HG03064 (cell line): ENCODE measurements around the gene MAD1L1.
"Not testable (repeated sequence)": the region's sequence is repeated elsewhere in the genome, so short reads cannot be mapped to it uniquely, and the experiment has no call there.

Experiments used
- ATAC-seq: cut with Tn5 transposase; IDR thresholded peaks from one replicate; pipeline ENCODE4 v1.9.1; 2021; ENCODE audit warnings: low read depth; ENCODE audit not compliant: unreplicated experiment

Gene MAD1L1

DNA sequence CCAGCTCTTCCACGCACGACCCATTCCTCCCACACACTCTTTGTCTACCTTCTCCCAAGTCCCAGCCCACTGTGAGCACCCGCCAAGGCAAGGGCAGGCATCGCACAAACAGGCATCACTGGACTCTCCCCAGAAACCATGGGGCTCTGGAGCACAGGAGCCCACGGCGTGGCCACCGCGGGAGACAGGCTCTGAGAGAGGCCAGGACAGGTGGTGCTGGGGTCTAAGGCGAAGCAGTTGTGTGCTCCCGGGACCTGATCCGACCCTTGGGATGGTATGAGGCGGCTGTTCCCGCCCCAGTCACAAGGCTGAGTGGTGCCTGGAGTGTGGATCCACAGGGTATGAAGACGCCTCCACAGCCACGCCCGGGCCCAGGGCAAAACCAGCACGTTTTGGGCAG lies 156.9 kb downstream of the MAD1L1 start:
- ATAC-seq: no peak

DNA sequence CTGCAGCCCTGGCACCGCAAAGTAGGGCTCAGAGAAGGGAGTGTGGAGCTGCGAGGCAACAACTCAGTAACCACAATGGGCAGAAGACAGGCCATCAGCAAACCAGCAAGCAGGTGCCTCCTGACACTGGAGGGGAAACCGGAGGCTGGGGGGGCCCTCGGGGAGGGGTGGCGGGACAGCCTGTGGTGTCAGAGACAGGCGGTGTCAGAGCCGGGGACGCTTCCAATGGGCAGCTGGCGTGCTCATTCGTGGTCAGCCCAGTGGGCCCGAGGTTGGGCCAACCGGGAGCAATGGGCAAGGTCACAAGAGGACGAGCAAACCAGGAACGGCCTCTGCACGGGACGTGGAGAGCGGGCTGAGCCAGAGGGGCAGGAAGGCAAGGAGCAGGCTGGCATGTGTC lies 158.1 kb downstream of the MAD1L1 start:
- no peak for ATAC-seq

DNA sequence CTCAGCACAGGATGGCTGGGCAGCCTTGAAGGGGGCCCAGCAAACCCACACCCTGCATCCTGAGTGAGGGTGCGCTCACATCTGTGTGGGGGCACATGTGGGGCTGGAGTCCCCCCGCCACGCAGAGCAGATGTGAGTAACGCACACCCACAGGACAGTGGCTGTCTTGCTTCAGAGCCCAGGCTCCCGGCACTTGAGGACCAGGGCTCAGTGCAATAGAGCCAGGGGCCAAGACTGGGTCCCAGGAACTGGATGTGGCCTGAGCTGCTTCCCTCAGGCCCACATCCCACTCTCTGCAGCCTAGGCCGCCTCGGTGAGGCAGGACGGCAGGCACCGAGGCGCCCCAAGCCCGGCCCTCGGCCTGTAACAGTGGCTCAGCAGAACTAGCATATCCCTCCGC lies 159.9 kb downstream of the MAD1L1 start:
- ATAC-seq: no peak

DNA sequence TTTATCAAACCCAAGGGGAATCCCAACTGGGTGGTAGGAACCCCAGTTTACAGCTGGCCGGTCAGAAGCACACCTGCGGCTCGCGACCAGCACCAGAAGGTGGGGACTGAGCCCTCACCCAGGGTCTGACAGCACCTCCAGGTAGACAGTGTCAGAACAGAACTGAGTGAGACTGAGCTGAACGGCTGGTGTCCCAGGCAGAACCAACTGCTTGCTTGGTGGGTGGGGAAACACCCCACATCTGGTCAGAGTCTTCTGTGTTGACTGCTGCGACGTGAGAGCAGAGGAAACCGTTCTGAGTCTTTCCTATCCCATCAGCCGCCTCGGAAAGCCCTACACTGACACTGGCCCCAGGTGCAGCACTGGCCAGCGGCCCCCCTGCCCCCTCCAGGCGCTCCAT lies 160.7 kb downstream of the MAD1L1 start:
- ATAC-seq: peak; percentile 85

DNA sequence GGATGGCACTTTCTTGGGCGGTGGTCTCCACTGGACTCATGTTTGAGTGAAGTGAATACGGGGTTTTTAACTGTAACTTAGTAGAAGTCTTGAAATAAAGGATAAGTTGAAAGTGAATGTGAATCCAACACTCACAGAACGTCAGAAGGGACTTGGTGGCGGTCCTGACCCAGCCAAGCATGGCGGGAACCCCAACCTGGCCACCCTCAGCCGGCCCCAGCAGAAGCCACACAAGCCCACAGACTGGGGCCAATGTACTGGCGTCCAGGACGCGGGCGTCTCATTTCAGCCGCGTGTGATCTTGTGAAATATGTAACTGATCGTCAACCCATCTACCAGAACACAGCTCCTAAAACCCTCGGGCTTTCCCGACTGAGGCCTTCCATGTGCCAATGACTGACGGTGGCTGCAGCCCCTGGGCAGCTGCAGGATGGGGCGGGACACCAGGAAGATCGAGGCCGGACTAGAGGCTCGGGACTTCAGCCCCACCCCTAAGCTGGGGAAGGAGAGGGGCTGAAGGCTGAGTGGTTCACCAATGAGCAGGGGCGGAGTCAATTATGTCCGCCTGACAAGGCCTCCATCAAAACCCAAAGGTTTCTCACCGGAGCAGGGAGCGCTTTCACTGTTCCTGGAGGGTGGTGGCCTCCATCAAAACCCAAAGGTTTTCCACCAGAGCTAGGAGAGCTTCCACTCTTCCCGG lies 161.5 kb downstream of the MAD1L1 start:
- no peak for ATAC-seq

DNA sequence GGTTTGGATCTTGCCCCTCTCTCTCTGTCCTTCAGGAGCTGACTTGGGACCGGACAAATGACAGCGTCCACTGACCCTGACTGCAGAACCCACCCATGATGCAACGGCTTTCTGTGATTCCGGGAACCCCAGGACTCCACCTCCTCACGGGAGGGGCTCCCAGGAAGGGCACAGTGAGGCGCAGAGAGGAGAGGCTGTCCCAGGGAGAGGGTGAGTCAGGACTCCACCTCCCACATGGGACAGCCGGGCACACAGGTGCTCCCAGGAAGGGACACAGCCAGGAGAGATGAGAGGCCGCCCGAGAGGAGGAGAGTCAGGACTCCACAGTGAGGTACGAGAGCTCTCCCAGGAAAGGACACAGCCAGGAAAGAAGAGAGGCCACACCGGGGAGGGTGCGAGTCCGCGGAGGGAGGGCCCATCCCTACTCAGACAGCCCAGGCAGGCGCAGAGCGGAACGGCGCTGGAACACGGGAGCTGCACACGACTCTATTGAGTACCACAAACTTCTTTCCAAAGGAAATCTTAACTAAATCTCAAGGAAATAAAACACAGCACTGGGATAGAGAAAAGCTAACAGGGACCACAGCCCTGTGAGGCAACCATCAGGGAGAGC lies 162.5 kb downstream of the MAD1L1 start:
- no peak for ATAC-seq

DNA sequence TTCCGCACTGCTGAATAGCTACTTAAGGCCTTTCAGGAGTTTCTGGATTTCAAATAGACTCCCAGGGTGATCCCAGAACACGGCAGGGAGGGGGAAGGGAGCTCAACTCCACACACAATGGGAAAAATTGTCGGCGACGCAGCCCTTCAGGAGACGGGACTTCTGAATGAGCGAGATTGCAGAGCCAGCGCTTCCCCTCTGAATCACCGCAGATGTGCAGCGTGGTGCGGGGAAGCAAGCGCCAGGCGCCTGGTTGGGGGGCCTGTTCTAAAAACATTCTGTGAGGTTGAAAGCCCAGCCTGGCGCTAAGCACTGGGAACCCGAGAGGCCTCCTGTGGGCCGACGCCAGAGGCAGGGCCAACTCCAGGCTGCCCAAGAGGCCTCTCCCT lies 163.3 kb downstream of the MAD1L1 start:
- no peak for ATAC-seq

DNA sequence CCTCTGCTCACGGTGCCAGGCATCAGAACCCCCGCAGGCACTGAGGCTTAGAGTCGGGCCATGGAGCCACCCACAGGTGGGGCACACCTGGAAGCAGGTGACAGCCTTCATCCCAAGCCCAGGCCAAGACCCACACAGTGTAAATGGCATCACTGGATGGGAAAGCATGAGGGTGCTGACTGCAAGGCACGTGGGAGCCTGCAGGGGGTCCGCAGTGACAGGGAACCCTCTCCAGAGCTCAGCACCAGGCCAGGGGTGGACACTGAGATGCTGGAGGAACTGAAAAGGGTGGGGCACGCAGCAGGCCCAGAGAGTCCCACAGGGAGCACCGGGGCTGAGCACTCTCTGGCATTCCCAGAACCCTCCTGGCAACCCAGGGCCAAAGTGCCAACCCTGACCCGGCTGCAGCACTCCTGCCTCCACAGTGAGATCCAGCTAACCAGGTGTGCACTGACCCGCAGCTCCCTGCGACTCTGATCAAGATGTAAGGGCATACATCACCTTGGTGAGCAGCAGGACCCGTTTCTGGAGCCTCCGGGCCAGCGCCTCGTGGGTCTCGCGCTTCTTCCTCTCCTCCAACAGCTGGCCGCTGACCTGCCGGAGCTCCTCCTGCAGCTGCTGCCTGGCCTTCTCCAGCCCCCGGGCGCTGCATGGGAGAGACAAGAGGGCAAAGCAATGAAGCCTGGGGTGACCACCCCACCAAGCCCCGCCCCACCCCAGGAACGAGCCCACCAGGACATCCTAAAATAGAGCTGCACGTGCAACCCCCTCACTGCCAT lies 163.9 kb downstream of the MAD1L1 start:
- ATAC-seq: no peak

DNA sequence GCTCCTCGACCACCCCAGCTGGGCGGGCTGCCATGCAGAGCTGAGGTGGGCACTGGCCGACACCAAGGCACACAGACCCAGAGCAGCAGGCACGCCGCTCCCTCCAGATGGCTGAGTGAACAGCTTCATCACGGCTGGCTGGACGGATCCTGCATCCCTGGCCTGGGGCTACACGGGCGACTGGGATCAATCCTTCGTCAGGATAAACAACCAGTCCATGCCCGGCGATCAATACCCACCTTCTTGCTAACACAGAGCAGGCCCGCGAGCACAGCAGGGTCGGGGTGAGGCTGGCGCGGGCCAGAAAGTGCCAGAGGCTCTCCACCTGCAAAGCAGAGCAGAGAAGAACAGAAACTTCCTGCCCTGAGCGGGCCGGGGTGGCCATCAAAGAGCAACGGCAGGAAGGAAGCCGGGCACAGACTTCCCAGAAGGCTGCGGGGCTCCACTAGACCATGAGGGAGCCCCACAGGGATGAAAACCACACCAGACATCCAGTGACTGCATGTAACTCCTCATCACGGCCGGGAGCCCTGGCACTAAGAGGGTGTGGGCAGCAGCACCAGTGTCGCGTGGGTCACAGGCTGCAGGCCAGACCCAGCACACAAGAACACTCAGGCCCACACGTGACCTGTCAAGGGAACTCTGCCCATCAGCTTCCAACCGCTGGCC lies 166.4 kb downstream of the MAD1L1 start:
- no peak for ATAC-seq

DNA sequence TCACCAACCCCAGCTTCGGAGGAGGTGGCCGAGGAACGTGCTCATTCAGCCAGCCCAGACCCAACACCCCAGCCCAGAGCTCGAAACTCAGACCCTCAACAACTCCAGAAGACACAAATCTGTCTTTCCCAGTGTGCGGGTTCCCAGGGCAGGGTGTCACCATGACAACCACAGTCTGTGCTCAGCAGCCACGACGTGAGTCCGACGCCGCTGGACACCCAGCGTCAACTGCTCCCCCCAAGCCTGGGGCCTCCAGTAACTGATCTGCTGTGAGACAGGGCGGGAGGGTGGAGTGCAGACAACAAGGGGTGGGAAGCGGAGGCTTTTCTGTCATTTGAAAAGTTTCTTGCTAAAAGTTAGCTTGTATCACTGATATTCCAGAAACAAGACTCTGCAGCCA lies 167.2 kb downstream of the MAD1L1 start:
- ATAC-seq: no peak

DNA sequence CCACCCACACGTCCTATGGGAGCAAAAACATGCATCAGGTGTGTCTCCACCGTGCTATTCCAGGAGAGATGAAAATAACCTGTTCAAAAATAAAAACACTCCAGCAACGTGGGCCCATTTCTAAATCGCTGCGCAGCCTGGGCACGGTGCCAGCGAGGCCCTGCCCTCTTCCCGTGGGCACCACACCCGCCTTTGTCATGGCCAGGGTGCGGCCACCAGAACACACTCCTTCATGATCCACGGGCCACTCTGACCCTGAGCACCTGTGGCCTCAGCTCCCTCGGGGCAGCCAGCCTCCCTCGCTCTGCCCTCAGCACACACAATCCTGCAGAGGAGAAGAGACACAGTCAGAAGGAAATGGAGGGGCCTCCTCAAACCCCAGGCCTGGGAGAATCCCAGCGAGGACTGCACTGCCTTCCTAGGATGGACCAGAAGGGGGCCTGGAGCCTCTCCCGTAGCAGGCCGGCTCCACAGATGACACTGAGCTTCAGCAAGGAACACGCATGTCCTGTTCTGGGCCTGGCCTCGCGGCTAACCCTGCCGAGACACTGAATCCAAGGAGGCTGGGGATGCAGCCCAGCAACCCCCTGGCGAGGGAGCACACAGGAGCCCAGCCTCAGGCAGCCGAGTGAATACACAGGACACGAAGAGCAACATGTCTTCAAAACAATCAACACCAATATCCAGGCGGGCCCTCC lies 169.0 kb downstream of the MAD1L1 start:
- no peak for ATAC-seq

DNA sequence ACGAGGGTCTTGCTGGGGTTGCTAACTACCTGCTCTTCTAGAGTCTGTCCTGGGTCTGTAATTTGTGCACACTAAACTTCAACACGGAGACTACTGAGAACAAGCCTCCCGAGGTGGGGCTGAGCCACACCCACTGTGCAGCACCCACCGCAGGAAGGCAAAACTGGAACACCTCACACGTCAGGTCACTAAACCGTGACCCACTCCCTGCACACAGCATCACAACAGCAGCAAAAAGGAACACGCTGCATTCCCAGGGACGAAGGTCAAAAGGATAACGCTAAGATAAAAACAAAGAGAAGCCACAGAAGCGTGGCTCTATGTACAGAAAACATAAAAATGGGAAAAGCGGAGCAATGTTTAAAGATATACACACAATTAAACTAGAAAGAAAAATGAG lies 170.1 kb downstream of the MAD1L1 start:
- no peak for ATAC-seq

DNA sequence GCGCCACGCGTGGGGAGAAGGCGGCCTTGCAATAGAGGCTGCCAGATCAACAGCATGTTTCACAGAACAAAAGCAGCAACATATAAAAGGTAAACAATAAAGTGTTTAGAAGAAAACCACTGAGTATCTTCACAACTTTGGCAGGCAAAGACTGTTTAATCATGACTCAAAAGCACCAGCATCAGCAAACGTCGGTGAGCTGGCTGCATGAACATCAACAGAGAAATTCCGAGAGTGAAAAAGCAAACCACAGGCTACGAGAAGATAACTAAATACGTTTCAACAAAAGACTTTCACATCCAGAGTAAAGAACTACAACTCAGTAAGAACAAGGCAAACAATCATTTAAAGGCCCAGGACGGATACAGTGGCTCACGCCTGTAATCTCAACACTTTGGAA lies 172.0 kb downstream of the MAD1L1 start:
- no peak for ATAC-seq

DNA sequence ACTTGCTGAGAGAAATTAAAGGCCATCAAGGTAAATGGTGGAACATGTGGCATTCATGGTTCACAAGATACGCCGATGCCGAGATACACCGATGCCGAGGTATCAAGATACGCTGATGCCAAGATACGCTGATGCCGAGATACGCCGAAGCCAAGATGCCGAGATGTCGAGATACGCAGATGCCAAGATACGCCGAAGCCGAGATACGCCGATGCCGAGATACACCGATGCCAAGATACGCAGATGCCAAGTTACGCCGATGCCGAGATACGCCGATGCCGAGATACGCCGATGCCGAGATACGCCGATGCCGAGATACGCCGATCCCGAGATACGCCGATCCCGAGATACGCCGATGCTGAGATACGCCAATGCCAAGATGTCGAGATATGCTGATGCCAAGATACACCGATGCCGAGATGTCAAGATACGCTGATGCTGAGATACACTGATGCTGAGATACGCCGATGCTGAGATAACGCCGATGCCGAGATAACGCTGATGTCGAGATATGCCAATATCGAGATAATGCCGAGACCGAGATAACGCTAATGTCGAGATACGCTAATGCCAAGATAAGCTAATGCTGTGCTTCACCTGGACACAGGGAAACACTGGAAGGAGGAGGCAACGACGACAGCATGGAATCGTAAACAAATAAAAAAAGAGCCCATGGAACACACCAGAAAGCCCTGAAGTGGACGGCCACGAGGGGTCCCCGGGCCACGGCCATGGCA lies 172.6 kb downstream of the MAD1L1 start:
- ATAC-seq: no peak

DNA sequence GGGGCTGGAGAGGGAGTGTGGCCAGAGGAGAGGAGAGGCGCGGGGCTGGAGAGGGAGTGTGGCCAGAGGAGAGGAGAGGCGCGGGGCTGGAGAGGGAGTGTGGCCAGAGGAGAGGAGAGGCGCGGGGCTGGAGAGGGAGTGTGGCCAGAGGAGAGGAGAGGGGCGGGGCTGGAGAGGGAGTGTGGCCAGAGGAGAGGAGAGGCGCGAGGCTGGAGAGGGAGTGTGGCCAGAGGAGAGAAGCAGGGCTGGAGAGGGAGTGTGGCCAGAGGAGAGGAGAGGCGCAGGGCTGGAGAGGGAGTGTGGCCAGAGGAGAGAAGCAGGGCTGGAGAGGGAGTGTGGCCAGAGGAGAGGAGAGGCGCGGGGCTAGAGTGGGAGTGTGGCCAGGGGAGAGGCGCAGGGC lies 174.5 kb downstream of the MAD1L1 start:
- not testable (repeated sequence) for ATAC-seq

DNA sequence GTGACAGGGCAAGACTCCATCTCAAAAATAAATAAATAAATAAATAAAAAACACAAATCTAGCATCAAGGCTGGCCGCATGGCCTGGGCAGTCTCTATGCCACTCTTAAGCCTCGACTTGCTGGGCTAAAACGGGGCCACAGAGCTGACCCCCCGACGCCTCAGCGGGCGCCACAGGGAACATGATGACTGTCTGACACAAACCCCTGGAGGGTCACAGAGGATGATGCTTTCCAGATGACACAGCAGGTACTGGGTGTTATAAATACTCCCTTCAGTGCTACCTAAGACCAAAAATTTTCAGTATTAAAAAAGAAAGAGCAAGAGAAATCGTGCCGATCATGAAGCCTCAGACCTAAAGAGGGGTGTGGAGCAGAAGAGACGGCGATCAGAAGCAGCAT lies 176.8 kb downstream of the MAD1L1 start:
- no peak for ATAC-seq

DNA sequence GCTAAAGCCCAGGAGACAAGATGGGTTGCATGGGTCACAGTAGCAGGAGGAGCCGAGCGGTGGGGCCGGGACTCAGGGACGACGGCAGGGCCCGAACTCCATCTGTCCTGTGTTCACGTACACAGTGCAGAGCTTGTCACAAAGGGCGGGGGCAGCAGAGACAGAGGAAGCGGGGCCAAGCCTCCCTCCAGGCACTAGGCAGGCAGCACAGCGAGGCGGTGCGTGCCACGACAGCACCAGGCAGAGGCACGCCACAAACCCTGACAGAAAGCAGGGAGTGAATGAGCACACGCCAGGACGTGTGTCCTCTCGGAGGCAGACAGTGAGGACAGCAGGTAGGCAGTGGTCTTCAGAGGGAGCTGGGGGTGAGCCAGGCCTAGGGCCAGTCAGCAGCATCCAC lies 177.8 kb downstream of the MAD1L1 start:
- ATAC-seq: no peak

DNA sequence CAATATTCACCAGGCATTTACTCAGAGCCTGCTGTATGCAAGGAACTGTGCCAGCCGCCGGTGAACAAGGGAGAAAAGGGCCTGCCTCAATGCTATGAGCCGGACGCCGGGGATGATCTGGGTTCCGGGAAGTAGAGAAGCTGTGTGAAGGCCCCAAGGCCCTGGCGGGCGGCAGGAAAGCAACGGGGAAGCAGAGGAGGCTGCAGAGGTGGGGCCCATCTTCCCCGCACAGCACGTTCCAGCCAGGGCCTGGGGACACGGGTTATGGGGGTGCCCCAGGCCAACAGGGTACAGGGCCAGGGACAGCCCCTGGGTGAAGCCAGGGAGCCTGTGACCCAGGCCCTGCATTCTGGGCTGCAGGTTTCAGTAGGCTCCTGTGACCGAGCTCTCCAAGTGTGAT lies 179.3 kb downstream of the MAD1L1 start:
- ATAC-seq: no peak

DNA sequence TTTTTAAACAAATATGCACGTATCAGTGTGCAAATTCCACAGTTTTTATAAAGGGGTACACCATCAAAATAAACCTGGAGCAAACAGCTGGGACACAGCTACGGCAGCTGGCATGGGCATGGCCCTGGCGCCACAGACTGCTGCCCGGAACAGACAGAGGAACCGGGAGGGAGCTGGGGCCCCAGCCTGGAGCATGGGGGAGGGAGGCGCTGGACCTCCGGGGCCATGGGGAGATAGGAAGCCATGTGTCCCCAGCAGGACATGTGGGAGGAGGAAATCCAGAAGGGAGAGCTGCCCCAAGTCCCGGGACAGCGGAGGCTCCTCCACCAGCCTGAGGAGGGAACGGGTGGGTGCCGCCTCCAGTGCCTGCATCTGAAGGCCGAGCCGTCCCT lies 180.1 kb downstream of the MAD1L1 start:
- ATAC-seq: no peak
